K562 (cell line): Measurements from ENCODE around the gene OR2B2. TPM values are rescaled to one million over a fixed set of nuclear protein-coding genes. Genes with fewer than 3 reads are reported as not detected.

Experiments used
- ASH1L ChIP-seq: fragments of 450-650 bp; IDR thresholded peaks from 2 replicates; pipeline ENCODE4 v1.6.1; 2018; ENCODE audit warnings: borderline replicate concordance, mild to moderate bottlenecking, low read depth; ENCODE audit not compliant: partially characterized antibody
- HMGXB4 ChIP-seq: sonication (generic); formaldehyde crosslinking; IDR thresholded peaks from 2 replicates; pipeline ENCODE4 v1.8.1; 2023; ENCODE audit warnings: mild to moderate bottlenecking, missing genetic modification reagents
- KAT8 ChIP-seq: fragments of 450-650 bp; IDR thresholded peaks from 2 replicates; pipeline ENCODE4 v1.6.1; 2016; ENCODE audit warnings: low read depth, mild to moderate bottlenecking
- MCM7 ChIP-seq, 2 experiments: fragments of 450-650 bp; IDR thresholded peaks; 2 replicates each; pipeline ENCODE4 v1.6.1; 2016 to 2018
- NEUROD1 ChIP-seq: fragments of 150-350 bp; IDR thresholded peaks from 2 replicates; pipeline ENCODE4 v1.6.1; 2014; ENCODE audit warnings: borderline replicate concordance, low read length, low read depth; ENCODE audit not compliant: partially characterized antibody
- NFIC ChIP-seq: fragments of 450-650 bp; IDR thresholded peaks from 2 replicates; pipeline ENCODE4 v1.6.1; 2017; ENCODE audit warnings: mild to moderate bottlenecking, inconsistent platforms
- NONO ChIP-seq, 2 experiments: fragments of 200-400 bp in 1 of 2; fragments of 450-650 bp in 1 of 2; formaldehyde crosslinking in 1 of 2; IDR thresholded peaks; 2 replicates each; pipeline ENCODE4 v1.6.1; 2017; ENCODE audit warnings: low read depth in 2 of 2, mild to moderate bottlenecking in 2 of 2, moderate library complexity in 2 of 2, low read length in 1 of 2
- SAFB ChIP-seq: fragments of 200-400 bp; formaldehyde crosslinking; IDR thresholded peaks from 2 replicates; pipeline ENCODE4 v1.6.1; 2017; ENCODE audit warnings: low read depth, low read length, borderline replicate concordance
- TAF9B ChIP-seq: fragments of 450-650 bp; IDR thresholded peaks from 2 replicates; pipeline ENCODE4 v1.6.1; 2018; ENCODE audit warnings: mild to moderate bottlenecking; ENCODE audit not compliant: partially characterized antibody
- TEAD4 ChIP-seq, 2 experiments: sonication (generic) in 1 of 2; formaldehyde crosslinking in 1 of 2; IDR thresholded peaks; 2 replicates each; pipeline versions ENCODE4 v1.6.1 to v1.8.0; 2012 to 2022; ENCODE audit warnings: borderline replicate concordance in 1 of 2, inconsistent platforms in 1 of 2, low read length in 1 of 2, mild to moderate bottlenecking in 1 of 2, missing genetic modification reagents in 1 of 2
- ZFP36 ChIP-seq: fragments of 150-350 bp; IDR thresholded peaks from 2 replicates; pipeline ENCODE4 v1.6.1; 2018; ENCODE audit warnings: low read length, low read depth; ENCODE audit not compliant: partially characterized antibody
- ZKSCAN1 ChIP-seq: fragments of 150-350 bp; IDR thresholded peaks from 2 replicates; pipeline ENCODE4 v1.6.1; 2016; ENCODE audit warnings: low read depth, low read length
- ZNF395 ChIP-seq: fragments of 200-800 bp; sonication (Bioruptor generic); IDR thresholded peaks from 2 replicates; pipeline ENCODE4 v1.6.1; 2017; ENCODE audit warnings: missing genetic modification characterization, missing compliant biosample characterization
- ZNF707 ChIP-seq: fragments of 250-450 bp; sonication (Bioruptor Pico); conservative IDR thresholded peaks from 2 replicates; pipeline ENCODE4 v1.8.0; 2022; ENCODE audit warnings: inconsistent platforms, mild to moderate bottlenecking, moderate library complexity
- polyA plus RNA-seq, 8 experiments: library from polyadenylated mRNA; depleted of rRNA in 4 of 8; stranded (reverse) in 5 of 8; unstranded in 3 of 8; fragments of >200 nt; fragmentation: Nextera tagmentation in 2 of 8; fragmentation: Illumina TruSeq in 1 of 8; extraction: Ambion mirVana in 2 of 8; extraction: Trizol in 1 of 8; gene quantifications; 2 replicates each; pipeline versions ENCODE4 v1.2.1 to v1.2.3, GENCODE V29; 2011 to 2014; ENCODE audit warnings: inconsistent platforms in 1 of 8, missing spikeins in 1 of 8
- total RNA-seq, 7 experiments: library from RNA; depleted of rRNA in 6 of 7; stranded (reverse); fragments of >200 nt in 6 of 7; fragmentation: Illumina TruSeq in 2 of 7; extraction: Trizol in 2 of 7; gene quantifications; 2 replicates each; pipeline versions ENCODE4 v1.2.1 to v1.2.3, GENCODE V29; 2011 to 2021; ENCODE audit warnings: low replicate concordance in 1 of 7
- TF ChIP-seq, protein P1 (sequence below): fragments of 250-450 bp; sonication (Bioruptor Pico); IDR thresholded peaks from 2 replicates; pipeline ENCODE4 v1.4.0; 2020
- TF ChIP-seq, protein P2 (sequence below), 2 experiments: fragments of 250-450 bp in 1 of 2; fragments of 450-650 bp in 1 of 2; sonication (Bioruptor Pico) in 1 of 2; IDR thresholded peaks; 2 replicates each; pipeline versions ENCODE4 v1.6.1 to v1.8.0; 2016 to 2021; ENCODE audit warnings: mild to moderate bottlenecking in 2 of 2, moderate library complexity in 2 of 2, missing compliant biosample characterization in 1 of 2, missing genetic modification characterization in 1 of 2

The OR2B2 gene
- total and polyA plus RNA-seq, 9 of the 15 experiments (the other 6 are each of a cell fraction or from before 2014, with no cell fraction given) = 0.24 TPM; not detected in 8

GRCh38 chr6:27893836-27894807 is 18.1 kb downstream of the OR2B2 start (continued):
- peak; percentile 56 for TF ChIP-seq ZKSCAN1
- peak; percentile 17 for TF ChIP-seq HMGXB4 (CRISPR knock-in tag)
- TF ChIP-seq, protein P1, sequence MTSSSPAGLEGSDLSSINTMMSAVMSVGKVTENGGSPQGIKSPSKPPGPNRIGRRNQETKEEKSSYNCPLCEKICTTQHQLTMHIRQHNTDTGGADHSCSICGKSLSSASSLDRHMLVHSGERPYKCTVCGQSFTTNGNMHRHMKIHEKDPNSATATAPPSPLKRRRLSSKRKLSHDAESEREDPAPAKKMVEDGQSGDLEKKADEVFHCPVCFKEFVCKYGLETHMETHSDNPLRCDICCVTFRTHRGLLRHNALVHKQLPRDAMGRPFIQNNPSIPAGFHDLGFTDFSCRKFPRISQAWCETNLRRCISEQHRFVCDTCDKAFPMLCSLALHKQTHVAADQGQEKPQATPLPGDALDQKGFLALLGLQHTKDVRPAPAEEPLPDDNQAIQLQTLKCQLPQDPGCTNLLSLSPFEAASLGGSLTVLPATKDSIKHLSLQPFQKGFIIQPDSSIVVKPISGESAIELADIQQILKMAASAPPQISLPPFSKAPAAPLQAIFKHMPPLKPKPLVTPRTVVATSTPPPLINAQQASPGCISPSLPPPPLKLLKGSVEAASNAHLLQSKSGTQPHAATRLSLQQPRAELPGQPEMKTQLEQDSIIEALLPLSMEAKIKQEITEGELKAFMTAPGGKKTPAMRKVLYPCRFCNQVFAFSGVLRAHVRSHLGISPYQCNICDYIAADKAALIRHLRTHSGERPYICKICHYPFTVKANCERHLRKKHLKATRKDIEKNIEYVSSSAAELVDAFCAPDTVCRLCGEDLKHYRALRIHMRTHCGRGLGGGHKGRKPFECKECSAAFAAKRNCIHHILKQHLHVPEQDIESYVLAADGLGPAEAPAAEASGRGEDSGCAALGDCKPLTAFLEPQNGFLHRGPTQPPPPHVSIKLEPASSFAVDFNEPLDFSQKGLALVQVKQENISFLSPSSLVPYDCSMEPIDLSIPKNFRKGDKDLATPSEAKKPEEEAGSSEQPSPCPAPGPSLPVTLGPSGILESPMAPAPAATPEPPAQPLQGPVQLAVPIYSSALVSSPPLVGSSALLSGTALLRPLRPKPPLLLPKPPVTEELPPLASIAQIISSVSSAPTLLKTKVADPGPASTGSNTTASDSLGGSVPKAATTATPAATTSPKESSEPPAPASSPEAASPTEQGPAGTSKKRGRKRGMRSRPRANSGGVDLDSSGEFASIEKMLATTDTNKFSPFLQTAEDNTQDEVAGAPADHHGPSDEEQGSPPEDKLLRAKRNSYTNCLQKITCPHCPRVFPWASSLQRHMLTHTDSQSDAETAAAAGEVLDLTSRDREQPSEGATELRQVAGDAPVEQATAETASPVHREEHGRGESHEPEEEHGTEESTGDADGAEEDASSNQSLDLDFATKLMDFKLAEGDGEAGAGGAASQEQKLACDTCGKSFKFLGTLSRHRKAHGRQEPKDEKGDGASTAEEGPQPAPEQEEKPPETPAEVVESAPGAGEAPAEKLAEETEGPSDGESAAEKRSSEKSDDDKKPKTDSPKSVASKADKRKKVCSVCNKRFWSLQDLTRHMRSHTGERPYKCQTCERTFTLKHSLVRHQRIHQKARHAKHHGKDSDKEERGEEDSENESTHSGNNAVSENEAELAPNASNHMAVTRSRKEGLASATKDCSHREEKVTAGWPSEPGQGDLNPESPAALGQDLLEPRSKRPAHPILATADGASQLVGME (CRISPR knock-in tag) = no peak
- TF ChIP-seq NFIC = no peak
- TF ChIP-seq ZNF395 (CRISPR knock-in tag) = no peak
- TF ChIP-seq SAFB = no peak
- no peak for TF ChIP-seq KAT8
- peak; percentile 64 for TF ChIP-seq TAF9B
- peak; percentile 45; the same call in 1 of the 2 replicates for TF ChIP-seq ZNF707 (CRISPR knock-in tag)
- no peak for TF ChIP-seq ZFP36
- peak; percentile 61 for TF ChIP-seq NEUROD1
- TF ChIP-seq, protein P2, sequence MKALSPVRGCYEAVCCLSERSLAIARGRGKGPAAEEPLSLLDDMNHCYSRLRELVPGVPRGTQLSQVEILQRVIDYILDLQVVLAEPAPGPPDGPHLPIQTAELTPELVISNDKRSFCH (CRISPR knock-in tag; IDR thresholded peaks at IDR 0.05) = no peak
- TF ChIP-seq, protein P2 (tag; IDR thresholded peaks at IDR 0.05) = no peak
- no peak for TF ChIP-seq MCM7 (IDR thresholded peaks at IDR 0.05)
- 0 out of 2 replicates have a peak, but pooled peaks have one; percentile 14 for TF ChIP-seq TEAD4 (IDR thresholded peaks at IDR 0.05; ENCODE audit: low read length)
- no peak for TF ChIP-seq TEAD4 (CRISPR knock-in tag; IDR thresholded peaks at IDR 0.05; ENCODE audit: borderline replicate concordance)
- peak; percentile 76 for TF ChIP-seq ASH1L
- TF ChIP-seq NONO (IDR thresholded peaks at IDR 0.05; ENCODE audit: low read depth in 2 of 2, low read length in 1 of 2) = no peak
